22Rv1 (cell line): ENCODE results near the gene LAGE3.
A peak's percentile ranks its signal among the peaks of the same experiment; 100 is the strongest.

Experiments
- H3K27ac ChIP-seq: fragments of 450-650 bp; 2 replicates; pipeline ENCODE4 v1.5.1; 2017
- CTCF ChIP-seq: fragments of 450-650 bp; IDR thresholded peaks from 2 replicates; pipeline ENCODE4 v1.5.1; 2017; ENCODE audit warnings: mild to moderate bottlenecking
- ZFX ChIP-seq: fragments of 450-650 bp; IDR thresholded peaks from 2 replicates; pipeline ENCODE4 v1.6.1; 2017; ENCODE audit warnings: antibody characterized with exemption, borderline replicate concordance

The LAGE3 gene

DNA sequence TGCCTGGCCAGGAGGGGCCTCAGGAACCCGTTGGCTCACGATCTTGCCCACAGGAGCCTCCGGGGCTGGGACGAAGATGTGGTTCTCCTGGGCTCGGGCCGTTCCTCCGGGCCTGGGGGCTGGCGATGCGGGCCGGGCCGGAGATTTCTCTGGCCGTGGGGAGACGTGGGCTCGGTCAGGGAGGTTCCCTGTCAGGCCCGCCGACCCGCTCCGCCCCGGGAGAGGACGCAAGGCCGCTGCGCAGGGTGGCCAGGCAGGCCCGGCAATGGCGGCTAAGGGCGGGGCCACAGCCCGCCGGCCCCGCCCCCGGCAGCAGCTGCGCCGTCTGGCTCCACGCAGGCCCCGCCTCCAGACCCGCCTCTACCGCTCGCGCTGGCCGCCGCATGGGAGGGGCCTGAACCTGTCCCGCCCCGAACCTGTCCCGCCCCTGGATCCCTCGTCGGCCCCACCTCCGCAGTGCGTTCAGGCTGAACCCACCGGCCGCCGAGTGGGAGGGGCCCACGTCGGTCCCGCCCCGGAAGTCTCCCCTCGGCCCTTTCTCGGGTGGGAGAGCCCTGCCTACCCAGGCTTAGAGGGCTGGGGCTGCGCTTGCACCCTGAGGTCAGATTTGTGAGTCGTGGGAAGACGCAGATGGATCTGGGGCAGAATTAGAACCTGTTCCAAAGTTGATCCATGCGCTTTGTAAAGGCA lies 37.0 kb upstream of the LAGE3 start, which contains the start of gene FAM3A:
Gene FAM3A, minus strand, starts transcription at position 267 of the 690 bp plus-strand sequence. CDS start 460 bp downstream, outside the sequence.
- peak within 1 kb of the TSS; percentile 66 for H3K27ac ChIP-seq
- TF ChIP-seq ZFX (no peak), CTCF (no peak)

GRCh38 chrX:154515090-154515965 lies 36.2 kb upstream of the LAGE3 start:
- no peak for TF ChIP-seq CTCF
- no peak for TF ChIP-seq ZFX
- peak overlapping the region; percentile 66 for H3K27ac ChIP-seq

DNA sequence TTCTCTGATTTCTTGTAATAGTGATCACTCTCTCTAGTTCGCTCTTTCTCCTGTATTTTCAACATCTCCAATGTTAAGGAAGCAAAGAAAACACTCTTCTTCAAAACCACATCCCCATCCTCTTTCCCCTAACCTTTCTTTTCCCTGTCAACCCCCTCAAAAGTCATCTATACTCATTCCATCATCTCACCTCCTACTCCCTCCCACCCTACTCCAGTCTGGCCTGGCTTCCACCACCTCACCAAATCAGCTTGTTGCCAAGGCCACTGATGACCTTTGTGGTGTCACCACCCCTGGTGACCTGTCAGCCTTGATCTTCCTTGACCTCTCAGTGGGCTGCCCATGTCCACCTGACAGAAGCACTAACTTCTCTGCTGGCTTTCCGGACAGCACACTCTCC lies 34.6 kb upstream of the LAGE3 start:
- TF ChIP-seq CTCF (no peak), ZFX (no peak)
- H3K27ac ChIP-seq: no peak overlapping the region

GRCh38 chrX:154512879-154513553 lies 33.9 kb upstream of the LAGE3 start:
- TF ChIP-seq ZFX (no peak), CTCF (no peak)
- H3K27ac ChIP-seq: no peak overlapping the region

DNA sequence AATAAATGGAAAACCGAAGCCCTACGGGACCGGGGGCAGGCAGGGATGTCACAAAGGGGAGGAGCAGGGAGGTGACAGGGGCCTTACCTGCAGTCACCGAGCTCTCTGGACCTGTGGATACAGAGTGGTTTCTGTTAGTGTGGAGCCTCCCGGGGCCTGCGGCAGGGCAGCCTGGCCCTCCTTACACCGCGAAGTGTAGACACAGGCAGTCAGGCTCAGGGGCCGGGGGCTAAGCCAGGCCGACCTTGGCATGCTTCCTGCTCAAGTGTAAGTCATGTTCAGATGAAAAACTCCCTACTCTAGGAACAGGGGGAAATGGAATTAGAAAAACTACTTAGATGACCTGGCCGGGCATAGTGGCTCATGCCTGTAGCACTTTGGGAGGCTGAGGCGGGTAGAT lies 32.7 kb upstream of the LAGE3 start:
- no peak overlapping the region for H3K27ac ChIP-seq
- no peak for TF ChIP-seq ZFX
- no peak for TF ChIP-seq CTCF

- no peak overlapping the region for H3K27ac ChIP-seq
- TF ChIP-seq ZFX (no peak), CTCF (no peak)
These were observed 30.4 kb upstream of the LAGE3 start for GRCh38 chrX:154509455-154509854.
